ENCODE measurements around the gene MINDY2. TPM values are rescaled to one million over a fixed set of nuclear protein-coding genes. Genes with fewer than 3 reads are reported as not detected.

The MINDY2 gene
- total RNA-seq, 4 donors from 2014 or later, result 13.4 to 21.7 (median 18.4) TPM

- TF ChIP-seq, protein P1, sequence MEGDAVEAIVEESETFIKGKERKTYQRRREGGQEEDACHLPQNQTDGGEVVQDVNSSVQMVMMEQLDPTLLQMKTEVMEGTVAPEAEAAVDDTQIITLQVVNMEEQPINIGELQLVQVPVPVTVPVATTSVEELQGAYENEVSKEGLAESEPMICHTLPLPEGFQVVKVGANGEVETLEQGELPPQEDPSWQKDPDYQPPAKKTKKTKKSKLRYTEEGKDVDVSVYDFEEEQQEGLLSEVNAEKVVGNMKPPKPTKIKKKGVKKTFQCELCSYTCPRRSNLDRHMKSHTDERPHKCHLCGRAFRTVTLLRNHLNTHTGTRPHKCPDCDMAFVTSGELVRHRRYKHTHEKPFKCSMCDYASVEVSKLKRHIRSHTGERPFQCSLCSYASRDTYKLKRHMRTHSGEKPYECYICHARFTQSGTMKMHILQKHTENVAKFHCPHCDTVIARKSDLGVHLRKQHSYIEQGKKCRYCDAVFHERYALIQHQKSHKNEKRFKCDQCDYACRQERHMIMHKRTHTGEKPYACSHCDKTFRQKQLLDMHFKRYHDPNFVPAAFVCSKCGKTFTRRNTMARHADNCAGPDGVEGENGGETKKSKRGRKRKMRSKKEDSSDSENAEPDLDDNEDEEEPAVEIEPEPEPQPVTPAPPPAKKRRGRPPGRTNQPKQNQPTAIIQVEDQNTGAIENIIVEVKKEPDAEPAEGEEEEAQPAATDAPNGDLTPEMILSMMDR (IDR thresholded peaks at IDR 0.05; ENCODE audit: low read depth), result no peak
These were observed 13.0 kb upstream of the MINDY2 start for GRCh38 chr15:58758141-58758540.

DNA sequence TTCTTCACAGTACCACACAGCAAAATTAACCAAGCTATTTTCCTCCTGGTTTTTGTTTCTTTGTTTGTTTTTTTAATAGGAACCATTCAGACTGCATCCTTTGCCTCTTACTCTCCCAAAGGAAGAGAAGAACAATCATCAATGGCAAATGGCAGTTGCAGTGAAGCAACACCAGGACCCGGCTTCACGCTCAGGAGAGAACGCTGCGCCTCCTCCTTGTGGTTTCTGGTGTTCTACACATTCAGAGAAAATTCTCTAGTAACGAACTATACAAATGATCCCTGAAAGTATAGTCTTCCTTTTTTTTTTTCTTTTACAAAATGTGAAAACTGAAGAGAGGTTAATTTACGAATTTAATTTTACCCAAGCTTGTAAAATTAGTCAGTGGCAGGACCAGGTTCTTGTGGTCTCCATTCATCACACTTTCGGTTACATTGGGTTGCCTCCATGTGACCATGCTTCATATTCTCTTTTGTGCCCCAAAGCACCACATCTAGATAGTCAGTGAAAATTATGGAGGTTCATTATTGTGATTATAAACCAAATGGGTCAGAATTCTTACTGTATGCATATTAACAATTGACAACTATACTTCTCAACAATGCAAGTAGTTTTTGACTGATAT lies 10.6 kb upstream of the MINDY2 start:
- TF ChIP-seq, protein P1 (IDR thresholded peaks at IDR 0.05; ENCODE audit: low read depth), result no peak

DNA sequence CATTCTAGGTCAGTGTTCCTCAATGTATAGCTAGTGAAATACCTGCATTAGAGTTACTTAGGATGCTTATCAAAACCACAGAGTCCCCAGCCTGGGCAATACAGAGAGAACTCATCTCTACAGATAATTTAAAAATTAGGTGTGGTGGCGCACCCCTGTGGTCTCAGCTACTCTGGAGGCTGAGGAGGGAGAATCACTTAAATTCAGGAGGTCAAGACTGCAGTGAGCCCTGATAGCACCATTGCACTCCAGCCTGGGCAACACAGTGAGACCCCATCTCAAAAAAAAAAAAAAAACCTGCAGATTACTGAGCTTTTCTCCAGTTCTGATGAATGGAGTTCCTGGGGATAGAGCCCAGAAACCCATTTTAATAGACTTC lies 10.1 kb upstream of the MINDY2 start:
- TF ChIP-seq, protein P1 (IDR thresholded peaks at IDR 0.05; ENCODE audit: low read depth), result no peak

- TF ChIP-seq, protein P1 (IDR thresholded peaks at IDR 0.05; ENCODE audit: low read depth), result no peak
These were observed 8.8 kb upstream of the MINDY2 start for GRCh38 chr15:58762285-58762684.

- TF ChIP-seq, protein P1 (IDR thresholded peaks at IDR 0.05; ENCODE audit: low read depth), result no peak
These were observed 8.4 kb upstream of the MINDY2 start for GRCh38 chr15:58762731-58763130.

- TF ChIP-seq, protein P1 (IDR thresholded peaks at IDR 0.05; ENCODE audit: low read depth), result no peak
These were observed 6.6 kb upstream of the MINDY2 start for GRCh38 chr15:58764468-58764867.

GRCh38 chr15:58766290-58766689 lies 4.8 kb upstream of the MINDY2 start:
- TF ChIP-seq, protein P1 (IDR thresholded peaks at IDR 0.05; ENCODE audit: low read depth), result no peak
